Measurements from ENCODE around the gene FLG2.
"Not testable (repeated sequence)": the region's sequence is repeated elsewhere in the genome, so short reads cannot be mapped to it uniquely, and the experiment has no call there.

Gene FLG2

DNA sequence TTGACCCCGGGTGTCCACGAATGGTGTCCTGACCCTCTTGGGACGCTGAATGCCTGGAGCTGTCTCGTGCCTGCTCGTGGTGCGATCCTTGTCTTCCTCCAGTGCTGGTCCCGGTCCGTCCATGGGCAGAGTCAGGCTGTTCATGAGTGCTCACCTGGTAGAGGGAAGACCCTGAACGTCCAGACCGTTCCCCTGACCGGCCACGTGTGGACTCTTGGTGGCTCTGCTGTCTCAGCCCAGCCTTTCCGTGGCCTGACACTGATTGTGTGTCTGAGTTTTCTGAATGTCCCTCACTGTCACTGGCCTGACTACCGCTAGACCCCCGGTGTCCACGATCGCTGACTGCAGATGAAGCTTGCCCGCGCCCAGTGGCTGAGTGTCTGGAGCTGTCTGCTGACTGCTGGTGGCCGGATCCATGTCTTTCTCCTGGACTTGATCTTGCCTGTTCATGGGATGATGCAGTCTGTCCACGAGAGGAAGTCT lies 46.4 kb downstream of the FLG2 start:
- no peak overlapping the region for H3K27ac ChIP-seq (ENCODE audit: low read depth, low read length, severe bottlenecking)
- no peaks in the 10 kb centered on the region for H3K36me3 ChIP-seq (ENCODE audit: control insufficient read depth, insufficient read depth, low read length)
- WGBS, 2 experiments (ENCODE audit: insufficient coverage in 2 of 2), result 82 to 84% methylated on average over 19 to 21 of the region's 21 CpGs
- H3K9me3 ChIP-seq (ENCODE audit: control insufficient read depth, low read length), result peaks cover 35% of the 10 kb centered on the region
- H3K4me3 ChIP-seq (ENCODE audit: extremely low read depth, insufficient read depth, low read length, poor library complexity, severe bottlenecking), result no peak overlapping the region
- no peaks in the 10 kb centered on the region for H3K4me1 ChIP-seq (ENCODE audit: control insufficient read depth, insufficient read depth, low read length, poor library complexity, severe bottlenecking)

DNA sequence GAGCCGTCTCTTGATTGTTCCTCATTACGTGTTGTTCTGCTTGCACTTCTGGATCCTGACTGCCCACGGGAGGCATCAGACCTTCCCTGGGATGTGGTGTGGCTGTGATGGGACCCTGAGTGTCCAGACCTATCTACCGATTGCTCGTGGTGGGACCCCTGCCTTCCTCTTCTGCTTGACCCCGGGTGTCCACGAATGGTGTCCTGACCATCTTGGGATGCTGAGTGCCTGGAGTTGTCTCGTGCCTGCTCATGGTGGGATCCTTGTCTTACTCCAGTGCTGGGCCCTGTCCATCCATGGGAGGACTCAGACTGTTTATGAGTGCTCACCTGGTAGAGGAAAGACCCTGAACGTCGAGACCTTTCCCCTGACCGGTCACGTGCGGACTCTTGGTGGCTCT lies 47.6 kb downstream of the FLG2 start:
- H3K9me3 ChIP-seq (ENCODE audit: control insufficient read depth, low read length), result peaks cover 31% of the 10 kb centered on the region
- H3K27ac ChIP-seq (ENCODE audit: low read depth, low read length, severe bottlenecking); H3K36me3 ChIP-seq (ENCODE audit: control insufficient read depth, insufficient read depth, low read length); H3K4me1 ChIP-seq (ENCODE audit: control insufficient read depth, insufficient read depth, low read length, poor library complexity, severe bottlenecking); H3K4me3 ChIP-seq (ENCODE audit: extremely low read depth, insufficient read depth, low read length, poor library complexity, severe bottlenecking): not testable (repeated sequence)
- WGBS, 2 experiments (ENCODE audit: insufficient coverage in 2 of 2), result 83 to 87% methylated on average over 10 of the region's 13 CpGs

DNA sequence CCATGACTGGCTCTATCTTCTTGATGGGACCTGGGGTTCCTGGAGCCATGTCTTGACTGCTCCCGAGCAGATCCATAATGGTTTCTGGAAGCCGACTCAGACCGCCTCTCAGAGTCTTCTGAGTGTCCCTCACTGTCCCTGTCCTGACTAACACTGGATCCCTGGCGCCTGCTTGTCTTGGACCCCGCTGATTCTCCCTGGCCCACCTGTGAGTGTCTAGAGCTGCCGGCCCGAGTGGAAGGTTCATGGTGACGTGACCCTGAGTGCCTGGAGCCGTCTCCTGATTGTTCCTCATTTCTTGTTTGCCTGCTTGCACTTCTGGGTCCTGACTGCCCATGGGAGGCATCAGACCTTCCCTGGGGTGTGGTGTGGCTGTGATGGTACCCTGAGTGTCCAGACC lies 49.9 kb downstream of the FLG2 start:
- H3K9me3 ChIP-seq (ENCODE audit: control insufficient read depth, low read length), result peaks cover 33% of the 10 kb centered on the region
- H3K27ac ChIP-seq (ENCODE audit: low read depth, low read length, severe bottlenecking), result no peak overlapping the region
- no peak overlapping the region for H3K4me3 ChIP-seq (ENCODE audit: extremely low read depth, insufficient read depth, low read length, poor library complexity, severe bottlenecking)
- no peaks in the 10 kb centered on the region for H3K4me1 ChIP-seq (ENCODE audit: control insufficient read depth, insufficient read depth, low read length, poor library complexity, severe bottlenecking)
- WGBS, 2 experiments (ENCODE audit: insufficient coverage in 2 of 2), result 78 to 87% methylated on average over 8 to 9 of the region's 9 CpGs
- no peaks in the 10 kb centered on the region for H3K36me3 ChIP-seq (ENCODE audit: control insufficient read depth, insufficient read depth, low read length)

DNA sequence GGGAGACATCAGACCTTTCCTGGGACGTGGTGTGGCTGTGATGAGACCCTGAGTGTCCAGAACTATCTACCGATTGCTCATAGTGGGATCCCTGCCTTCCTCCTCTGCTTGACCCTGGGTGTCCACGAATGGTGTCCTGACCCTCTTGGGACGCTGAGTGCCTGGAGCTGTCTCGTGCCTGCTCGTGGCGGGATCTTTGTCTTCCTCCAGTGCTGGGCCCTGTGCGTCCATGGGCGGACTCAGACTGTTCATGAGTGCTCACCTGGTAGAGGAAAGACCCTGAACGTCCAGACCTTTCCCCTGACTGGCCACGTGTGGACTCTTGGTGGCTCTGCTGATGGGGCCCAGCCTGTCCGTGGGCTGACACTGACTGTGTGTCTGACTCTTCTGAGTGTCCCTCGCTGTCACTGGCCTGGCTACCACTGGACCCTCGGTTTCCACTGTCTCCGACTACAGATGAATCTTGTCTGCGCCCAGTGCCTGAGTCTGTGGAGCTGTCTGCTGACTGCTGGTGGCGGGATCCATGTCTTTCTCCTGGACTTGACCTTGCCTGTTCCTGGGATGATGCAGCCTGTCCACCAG lies 50.4 kb downstream of the FLG2 start:
- WGBS, 2 experiments (ENCODE audit: insufficient coverage in 2 of 2), result 69 to 71% methylated on average over 14 to 17 of the region's 17 CpGs
- peaks cover 30% of the 10 kb centered on the region for H3K9me3 ChIP-seq (ENCODE audit: control insufficient read depth, low read length)
- H3K4me1 ChIP-seq (ENCODE audit: control insufficient read depth, insufficient read depth, low read length, poor library complexity, severe bottlenecking); H3K36me3 ChIP-seq (ENCODE audit: control insufficient read depth, insufficient read depth, low read length); H3K27ac ChIP-seq (ENCODE audit: low read depth, low read length, severe bottlenecking); H3K4me3 ChIP-seq (ENCODE audit: extremely low read depth, insufficient read depth, low read length, poor library complexity, severe bottlenecking): not testable (repeated sequence)

DNA sequence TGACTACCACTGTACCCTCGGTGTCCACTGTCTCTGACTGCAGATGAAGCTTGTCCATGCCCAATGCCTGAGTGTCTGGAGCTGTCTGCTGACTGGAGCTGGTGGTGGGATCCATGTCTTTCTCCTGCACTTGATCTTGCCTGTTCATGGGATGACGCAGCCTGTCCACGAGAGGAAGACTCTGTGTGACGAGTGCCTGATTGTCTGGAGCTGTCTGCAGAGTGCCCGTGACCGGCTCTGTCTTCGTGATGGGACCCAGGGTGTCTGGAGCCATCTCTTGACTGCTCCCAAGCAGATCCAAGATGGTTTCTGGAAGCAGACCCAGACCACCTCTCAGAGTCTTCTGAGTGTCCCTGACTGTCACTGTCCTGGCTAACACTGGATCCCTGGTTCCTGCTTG lies 51.0 kb downstream of the FLG2 start:
- not testable (repeated sequence) for H3K4me3 ChIP-seq (ENCODE audit: extremely low read depth, insufficient read depth, low read length, poor library complexity, severe bottlenecking); H3K36me3 ChIP-seq (ENCODE audit: control insufficient read depth, insufficient read depth, low read length); H3K27ac ChIP-seq (ENCODE audit: low read depth, low read length, severe bottlenecking); H3K4me1 ChIP-seq (ENCODE audit: control insufficient read depth, insufficient read depth, low read length, poor library complexity, severe bottlenecking)
- peaks cover 26% of the 10 kb centered on the region for H3K9me3 ChIP-seq (ENCODE audit: control insufficient read depth, low read length)
- WGBS, 2 experiments (ENCODE audit: insufficient coverage in 2 of 2), result 59 to 81% methylated on average over 6 to 7 of the region's 7 CpGs

DNA sequence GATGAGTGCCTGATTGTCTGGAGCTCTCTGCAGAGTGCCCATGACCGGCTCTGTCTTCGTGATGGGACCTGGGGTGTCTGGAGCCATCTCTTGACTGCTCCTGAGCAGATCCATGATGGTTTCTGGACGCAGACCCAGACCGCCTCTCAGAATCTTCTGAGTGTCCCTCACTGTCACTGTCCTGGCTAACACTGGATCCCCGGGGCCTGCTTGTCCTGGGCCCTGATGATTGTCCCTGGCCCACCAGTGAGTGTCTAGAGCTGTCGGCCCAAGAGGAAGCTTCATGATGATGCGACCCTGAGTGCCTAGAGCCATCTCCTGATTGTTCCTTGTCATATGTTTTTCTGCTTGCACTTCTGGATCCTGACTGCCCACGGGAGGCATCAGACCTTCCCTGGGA lies 51.8 kb downstream of the FLG2 start:
- H3K4me1 ChIP-seq (ENCODE audit: control insufficient read depth, insufficient read depth, low read length, poor library complexity, severe bottlenecking); H3K27ac ChIP-seq (ENCODE audit: low read depth, low read length, severe bottlenecking); H3K4me3 ChIP-seq (ENCODE audit: extremely low read depth, insufficient read depth, low read length, poor library complexity, severe bottlenecking); H3K36me3 ChIP-seq (ENCODE audit: control insufficient read depth, insufficient read depth, low read length): not testable (repeated sequence)
- WGBS, 2 experiments (ENCODE audit: insufficient coverage in 2 of 2), result 82 to 83% methylated on average over 7 to 8 of the region's 8 CpGs
- H3K9me3 ChIP-seq (ENCODE audit: control insufficient read depth, low read length), result peaks cover 29% of the 10 kb centered on the region

DNA sequence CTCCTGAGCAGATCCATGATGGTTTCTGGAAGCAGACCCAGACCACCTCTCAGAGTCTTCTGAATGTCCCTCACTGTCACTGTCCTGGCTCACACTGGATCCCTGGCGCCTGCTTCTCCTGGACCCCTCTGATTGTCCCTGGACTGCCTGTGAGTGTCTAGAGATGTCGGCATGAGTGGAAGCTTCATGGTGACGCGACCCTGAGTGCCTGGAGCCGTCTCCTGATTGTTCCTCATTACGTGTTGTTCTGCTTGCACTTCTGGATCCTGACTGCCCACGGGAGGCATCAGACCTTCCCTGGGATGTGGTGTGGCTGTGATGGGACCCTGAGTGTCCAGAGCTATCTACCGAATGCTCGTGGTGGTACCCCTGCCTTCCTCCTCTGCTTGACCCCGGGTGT lies 53.7 kb downstream of the FLG2 start:
- H3K4me3 ChIP-seq (ENCODE audit: extremely low read depth, insufficient read depth, low read length, poor library complexity, severe bottlenecking); H3K4me1 ChIP-seq (ENCODE audit: control insufficient read depth, insufficient read depth, low read length, poor library complexity, severe bottlenecking); H3K27ac ChIP-seq (ENCODE audit: low read depth, low read length, severe bottlenecking); H3K36me3 ChIP-seq (ENCODE audit: control insufficient read depth, insufficient read depth, low read length): not testable (repeated sequence)
- peaks cover 30% of the 10 kb centered on the region for H3K9me3 ChIP-seq (ENCODE audit: control insufficient read depth, low read length)
- no CpG with 5 or more reads among the region's 10 CpGs for WGBS, 2 experiments (ENCODE audit: insufficient coverage in 2 of 2)

DNA sequence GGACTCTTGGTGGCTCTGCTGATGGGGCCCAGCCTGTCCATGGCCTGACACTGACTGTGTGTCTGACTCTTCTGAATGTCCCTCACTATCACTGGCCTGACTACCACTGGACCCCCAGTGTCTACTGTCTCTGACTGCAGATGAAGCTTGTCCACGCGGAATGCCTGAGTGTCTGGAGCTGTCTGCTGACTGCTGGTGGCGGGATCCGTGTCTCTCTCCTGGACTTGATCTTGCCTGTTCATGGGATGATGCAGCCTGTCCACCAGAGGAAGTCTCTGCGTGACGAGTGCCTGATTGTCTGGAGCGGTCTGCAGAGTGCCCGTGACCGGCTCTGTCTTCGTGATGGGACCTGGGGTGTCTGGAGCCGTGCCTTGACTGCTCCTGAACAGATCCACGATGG lies 55.0 kb downstream of the FLG2 start:
- WGBS, 2 experiments (ENCODE audit: insufficient coverage in 2 of 2), result 90 to 94% methylated on average over 11 to 12 of the region's 12 CpGs
- not testable (repeated sequence) for H3K4me1 ChIP-seq (ENCODE audit: control insufficient read depth, insufficient read depth, low read length, poor library complexity, severe bottlenecking); H3K4me3 ChIP-seq (ENCODE audit: extremely low read depth, insufficient read depth, low read length, poor library complexity, severe bottlenecking); H3K36me3 ChIP-seq (ENCODE audit: control insufficient read depth, insufficient read depth, low read length); H3K27ac ChIP-seq (ENCODE audit: low read depth, low read length, severe bottlenecking)
- H3K9me3 ChIP-seq (ENCODE audit: control insufficient read depth, low read length), result peaks cover 25% of the 10 kb centered on the region

DNA sequence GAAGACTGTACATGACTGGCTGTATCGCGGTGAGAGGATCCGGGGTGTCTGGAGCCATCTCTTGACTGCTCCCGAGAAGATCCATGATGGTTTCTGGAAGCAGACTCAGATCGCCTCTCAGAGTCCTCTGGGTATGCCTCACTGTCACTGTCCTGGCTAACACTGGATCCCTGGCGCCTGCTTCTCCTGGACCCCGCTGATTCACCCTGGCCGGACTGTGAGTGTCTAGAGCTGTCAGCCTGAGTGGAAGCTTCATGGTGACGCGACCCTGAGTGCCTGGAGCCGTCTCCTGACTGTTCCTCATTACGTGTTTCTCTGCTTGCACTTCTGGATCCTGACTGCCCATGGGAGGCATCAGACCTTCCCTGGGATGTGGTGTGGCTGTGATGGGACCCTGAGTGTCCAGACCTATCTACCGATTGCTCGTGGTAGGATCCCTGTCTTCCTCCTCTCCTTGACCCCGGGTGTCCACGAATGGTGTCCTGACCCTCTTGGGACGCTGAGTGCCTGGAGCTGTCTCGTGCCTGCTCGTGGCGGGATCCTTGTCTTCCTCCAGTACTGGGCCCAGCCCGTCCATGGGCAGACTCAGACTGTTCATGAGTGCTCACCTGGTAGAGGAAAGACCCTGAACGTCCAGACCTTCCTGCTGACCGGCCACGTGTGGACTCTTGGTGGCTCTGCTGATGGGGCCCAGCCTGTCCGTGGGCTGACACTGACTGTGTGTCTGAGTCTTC lies 56.5 kb downstream of the FLG2 start:
- not testable (repeated sequence) for H3K27ac ChIP-seq (ENCODE audit: low read depth, low read length, severe bottlenecking); H3K36me3 ChIP-seq (ENCODE audit: control insufficient read depth, insufficient read depth, low read length); H3K4me1 ChIP-seq (ENCODE audit: control insufficient read depth, insufficient read depth, low read length, poor library complexity, severe bottlenecking); H3K4me3 ChIP-seq (ENCODE audit: extremely low read depth, insufficient read depth, low read length, poor library complexity, severe bottlenecking)
- H3K9me3 ChIP-seq (ENCODE audit: control insufficient read depth, low read length), result peaks cover 17% of the 10 kb centered on the region
- WGBS, 2 experiments (ENCODE audit: insufficient coverage in 2 of 2), result 82 to 89% methylated on average over 15 to 20 of the region's 25 CpGs
